ENCODE measurements around the gene RIF1.

- TF ChIP-seq, protein P1, sequence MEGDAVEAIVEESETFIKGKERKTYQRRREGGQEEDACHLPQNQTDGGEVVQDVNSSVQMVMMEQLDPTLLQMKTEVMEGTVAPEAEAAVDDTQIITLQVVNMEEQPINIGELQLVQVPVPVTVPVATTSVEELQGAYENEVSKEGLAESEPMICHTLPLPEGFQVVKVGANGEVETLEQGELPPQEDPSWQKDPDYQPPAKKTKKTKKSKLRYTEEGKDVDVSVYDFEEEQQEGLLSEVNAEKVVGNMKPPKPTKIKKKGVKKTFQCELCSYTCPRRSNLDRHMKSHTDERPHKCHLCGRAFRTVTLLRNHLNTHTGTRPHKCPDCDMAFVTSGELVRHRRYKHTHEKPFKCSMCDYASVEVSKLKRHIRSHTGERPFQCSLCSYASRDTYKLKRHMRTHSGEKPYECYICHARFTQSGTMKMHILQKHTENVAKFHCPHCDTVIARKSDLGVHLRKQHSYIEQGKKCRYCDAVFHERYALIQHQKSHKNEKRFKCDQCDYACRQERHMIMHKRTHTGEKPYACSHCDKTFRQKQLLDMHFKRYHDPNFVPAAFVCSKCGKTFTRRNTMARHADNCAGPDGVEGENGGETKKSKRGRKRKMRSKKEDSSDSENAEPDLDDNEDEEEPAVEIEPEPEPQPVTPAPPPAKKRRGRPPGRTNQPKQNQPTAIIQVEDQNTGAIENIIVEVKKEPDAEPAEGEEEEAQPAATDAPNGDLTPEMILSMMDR (IDR thresholded peaks at IDR 0.05; ENCODE audit: insufficient read depth, low read depth, low read length): no peak
- TF ChIP-seq EZH2 (IDR thresholded peaks at IDR 0.05; ENCODE audit: insufficient read depth, low read length): no peak
Observed at GRCh38 chr2:151394509-151394908, 15.2 kb upstream of the RIF1 start.
